NCI-H748 (cell line): ENCODE measurements around the gene LNX2.

Experiments
- DNase-seq: peaks from one replicate; lab custom pipeline; 2025; ENCODE audit not compliant: unreplicated experiment; lab: John Stamatoyannopoulos, UW

LNX2 gene

DNA sequence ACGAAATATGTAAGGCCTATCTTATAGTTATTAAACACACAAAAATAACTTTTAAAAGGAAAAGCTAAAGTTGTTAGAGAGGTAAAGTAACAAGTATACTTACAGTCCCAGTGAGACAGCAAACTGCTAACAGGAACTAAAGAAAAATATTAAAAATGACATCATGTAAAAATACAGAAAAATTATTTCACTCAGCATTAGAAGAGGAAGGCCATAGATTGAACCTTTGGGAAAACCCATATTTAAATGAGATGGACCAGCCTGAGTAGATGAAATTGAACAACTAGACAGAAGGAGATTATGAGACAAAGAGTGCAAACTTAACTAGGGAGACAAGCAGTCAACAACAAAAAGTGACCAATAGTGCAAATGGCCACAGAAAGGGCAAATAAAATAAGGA is 49.4 kb downstream of the LNX2 start:
- DNase-seq = no peak

DNA sequence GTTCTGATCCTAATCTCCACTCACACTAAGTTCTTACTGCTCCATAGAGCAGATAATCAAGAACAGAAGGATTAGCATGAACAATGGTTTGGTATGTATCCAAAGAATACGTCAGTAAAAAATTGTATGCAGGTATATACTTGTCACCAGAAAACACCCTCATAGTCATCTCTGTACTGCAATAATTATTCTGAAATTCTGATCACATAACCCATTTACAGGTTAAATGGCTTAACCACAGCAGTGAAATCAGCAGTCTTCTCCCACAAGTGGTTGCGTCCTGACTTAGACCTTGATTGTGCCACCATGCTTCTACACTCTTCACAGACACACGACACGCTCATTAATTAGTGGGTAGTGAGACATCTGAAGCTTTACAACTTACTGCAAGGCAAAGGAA is 50.9 kb downstream of the LNX2 start:
- DNase-seq = no peak

DNA sequence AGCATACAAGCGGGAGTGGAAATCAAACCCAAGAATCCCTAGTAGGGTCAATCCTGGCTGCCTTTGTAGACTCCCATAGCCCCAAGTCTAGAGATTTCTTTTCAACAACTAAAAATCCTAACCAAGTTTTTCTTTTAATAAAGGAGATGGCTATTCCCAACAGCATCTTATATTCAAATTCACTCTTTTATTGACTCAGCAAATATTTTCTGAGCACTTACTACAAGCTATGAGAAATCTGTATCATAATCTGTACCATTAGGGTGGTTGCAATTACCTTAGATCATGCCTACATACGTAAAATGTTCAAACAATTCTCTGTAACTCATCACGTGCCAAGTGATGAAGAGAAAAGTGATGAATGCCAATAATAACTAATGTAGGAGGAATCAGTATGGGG is 54.5 kb downstream of the LNX2 start:
- DNase-seq = no peak

DNA sequence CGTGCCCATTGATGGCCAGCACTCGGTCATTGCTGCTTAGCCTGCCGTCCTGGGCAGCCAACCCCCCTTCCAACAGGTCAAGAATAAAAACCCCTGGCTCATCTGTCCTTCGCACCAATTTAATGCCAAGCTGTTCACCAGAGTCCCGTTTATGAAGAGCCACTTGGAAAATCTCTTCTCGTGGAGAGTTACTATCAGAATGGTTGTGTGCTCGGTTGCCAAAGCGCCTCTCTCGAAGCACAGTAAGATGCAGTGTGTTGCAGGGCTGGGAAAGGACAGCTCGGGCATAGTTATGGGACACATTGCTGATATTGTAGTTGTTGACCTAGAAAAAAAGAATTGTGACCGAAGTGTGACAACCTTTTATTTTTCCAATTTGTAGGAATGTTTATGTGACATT is 57.9 kb downstream of the LNX2 start:
- no peak for DNase-seq

DNA sequence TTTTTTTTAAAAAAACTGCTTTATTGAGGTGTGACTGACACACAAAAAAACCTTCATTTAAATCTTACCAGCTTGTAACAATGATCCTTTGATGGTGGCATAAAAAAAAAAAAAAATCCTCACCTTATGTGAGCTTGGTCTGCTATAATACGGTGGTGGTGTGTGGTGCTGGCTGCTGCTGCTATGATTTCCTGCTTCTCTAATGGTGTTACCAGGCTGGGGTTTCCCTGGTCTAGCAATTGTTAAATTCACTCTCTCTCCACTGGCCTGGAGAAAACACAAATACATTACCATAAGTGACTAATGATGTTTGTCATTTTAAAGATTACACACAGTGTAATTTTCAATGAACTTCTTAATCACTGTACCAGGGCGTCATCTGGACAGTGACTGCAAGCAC is 60.6 kb downstream of the LNX2 start:
- no peak for DNase-seq

DNA sequence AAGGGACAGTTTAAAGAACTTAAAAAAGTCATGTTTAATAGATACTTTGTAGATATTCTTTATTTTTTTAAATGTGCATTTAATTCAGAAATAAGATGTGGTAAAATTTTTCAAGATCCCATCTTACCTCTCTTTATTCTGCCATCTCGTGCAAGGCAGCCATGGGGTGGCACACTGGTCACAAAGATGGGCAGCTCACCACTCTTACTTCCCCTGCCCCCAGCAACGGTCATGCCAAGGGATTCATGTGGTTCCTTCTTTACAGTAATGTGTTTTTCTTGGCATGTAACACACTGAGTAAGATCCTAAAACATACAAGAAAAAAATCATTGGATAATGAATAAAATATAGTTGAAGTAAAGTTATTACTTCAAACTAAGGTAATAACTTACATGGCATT is 64.2 kb downstream of the LNX2 start:
- DNase-seq = no peak

DNA sequence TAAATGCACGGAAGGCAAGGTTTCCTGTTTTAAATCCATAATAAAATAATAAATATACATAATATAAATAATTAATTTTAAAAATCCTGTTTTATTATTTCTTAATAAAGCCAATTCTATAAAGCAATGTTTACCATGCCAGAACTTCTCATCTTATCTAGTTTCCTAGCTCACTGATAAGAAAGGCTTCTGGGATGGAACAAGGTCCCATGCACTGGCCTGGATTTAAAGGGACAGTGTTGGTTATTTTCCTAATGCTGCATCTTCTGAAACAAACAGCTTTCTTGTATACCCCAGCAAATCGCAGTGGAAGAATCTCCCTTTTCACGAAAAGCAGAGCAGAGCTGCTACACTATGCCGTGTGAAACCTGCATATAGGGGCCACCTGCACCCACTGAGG is 68.8 kb downstream of the LNX2 start:
- no peak for DNase-seq

DNA sequence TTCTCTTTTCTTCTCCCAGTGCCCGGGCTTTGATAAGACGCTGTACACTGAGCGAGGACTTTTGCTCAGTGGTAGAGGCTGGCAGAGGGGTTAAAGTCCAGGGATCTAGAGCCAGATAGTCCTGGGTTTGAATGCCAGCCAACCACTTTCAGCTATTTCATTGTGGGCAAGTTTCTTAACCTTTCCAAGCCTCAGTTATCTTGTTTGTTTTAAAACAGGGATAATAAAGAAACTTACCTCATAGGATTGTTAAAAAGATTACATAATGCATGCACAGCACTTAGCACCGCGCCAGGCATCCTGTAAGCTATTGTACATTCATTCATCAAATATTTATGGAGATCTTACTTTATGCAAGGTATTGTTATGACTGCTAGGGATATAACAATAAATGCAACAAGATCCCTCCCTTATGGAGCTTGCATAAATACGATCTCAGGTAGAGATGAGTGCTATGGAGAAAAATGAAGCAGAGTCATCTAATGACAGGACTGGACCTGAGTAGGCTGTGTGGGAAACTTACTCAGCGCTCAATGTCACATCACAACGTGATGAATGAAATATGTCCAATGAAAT is 70.8 kb downstream of the LNX2 start:
- peak; percentile 91 for DNase-seq

DNA sequence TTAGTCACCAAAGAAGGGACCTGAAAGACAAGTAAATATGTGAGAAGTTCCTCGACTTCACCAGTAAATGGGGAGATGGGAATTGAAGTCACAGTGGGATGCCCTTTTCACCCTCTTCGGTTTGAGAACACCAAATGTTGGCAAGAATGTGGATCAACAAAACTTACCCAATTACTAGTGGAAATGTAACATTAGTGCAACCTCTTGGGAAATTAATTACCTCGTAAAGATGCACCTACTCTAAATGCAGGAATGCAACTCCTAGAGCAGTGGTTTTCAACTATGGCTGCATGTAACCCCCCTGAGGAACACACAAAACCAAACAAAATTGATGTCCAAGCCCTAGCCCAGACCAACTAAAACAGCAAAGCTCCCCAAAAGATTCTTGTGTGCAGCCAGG is 78.1 kb downstream of the LNX2 start:
- DNase-seq = no peak

DNA sequence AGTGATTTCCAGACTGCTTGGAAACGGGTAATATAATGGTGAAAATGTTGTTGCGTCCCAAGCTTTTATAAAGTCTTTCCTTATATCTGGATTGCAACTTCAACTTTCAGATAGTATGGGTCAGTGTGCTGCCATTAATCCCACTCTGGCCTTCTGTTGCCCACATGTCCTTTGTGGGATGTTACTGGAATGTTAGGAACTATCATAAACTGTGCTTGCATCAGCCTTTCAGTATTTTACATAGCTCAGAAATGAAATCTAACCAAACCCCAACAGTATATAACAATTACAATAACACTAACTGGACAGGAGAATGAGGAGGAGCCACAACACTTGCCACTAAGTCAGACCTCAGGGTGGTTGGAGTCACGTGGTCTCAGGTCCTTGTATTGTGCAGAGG is 78.9 kb downstream of the LNX2 start:
- DNase-seq = no peak

DNA sequence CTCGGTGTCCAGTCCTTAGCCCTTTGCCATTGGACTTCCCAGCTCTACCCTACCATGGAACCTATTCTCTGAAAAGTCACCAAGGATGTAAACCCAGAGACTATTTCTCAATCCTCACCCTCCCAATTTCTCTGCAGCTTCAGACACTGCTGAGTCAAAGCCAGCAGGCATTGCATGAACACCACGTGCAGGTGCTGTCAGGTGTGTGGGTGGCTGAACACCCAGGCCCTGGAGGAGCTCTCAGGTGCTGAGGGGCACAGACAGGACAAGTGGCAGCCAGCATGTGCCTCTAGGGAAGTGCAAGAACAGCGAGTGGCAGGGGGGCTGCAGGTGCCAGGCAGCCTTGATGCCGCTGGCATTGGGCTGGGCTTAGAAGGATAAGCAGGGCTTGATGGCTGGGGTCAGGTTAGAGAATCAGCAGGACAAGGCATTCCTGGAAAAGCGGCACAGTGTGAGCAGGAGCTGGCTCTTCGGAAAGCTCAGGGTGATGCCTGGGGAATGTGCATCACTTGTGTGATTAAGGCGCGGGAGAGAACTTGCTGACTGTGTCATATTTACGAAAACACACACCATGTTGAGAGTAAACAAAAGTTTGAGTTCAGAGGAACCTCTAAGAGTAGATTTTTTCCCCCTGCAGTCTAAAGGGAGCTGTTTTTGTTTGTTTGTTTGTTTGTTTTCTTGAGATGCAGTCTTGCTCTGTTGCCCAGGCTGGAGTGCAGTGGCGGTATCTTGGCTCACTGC is 83.8 kb downstream of the LNX2 start:
- DNase-seq = no peak

DNA sequence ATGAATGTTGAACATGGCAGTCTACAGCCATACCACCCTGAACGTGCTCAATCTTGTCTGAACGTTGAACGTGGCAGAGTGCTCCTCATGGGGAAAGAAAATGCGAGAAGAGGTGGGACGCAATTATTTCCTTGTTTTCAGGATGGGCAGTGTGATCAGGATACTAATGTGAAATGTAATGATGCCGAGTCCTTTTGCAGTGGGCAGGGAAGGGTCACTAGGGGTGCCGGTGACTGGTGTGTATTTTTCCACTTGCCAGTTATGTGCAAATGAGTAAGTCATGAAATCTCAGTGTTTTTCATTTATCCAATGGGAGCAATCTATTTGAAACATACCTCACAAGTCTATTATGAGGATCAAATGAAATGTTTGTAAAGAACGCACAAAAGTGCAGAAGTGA is 84.8 kb downstream of the LNX2 start:
- no peak for DNase-seq

DNA sequence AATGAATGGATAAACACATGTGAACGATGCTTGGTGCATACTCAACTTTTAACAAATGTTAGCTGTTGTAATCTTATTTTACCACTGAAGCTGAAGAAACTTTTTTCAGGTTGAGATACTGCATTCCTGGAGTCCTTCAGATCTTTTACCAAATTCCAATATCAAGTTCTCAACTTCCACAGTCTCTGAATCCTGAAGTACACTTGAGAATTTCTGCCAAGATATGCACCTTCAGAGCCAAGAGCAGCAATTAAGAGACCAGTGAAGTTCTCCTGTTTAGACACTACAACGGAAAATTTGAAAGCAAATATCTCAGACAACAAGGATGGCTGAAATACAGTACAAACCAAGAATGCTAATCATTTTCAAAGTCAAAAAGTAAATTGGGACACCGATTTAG is 85.3 kb downstream of the LNX2 start:
- DNase-seq = no peak

DNA sequence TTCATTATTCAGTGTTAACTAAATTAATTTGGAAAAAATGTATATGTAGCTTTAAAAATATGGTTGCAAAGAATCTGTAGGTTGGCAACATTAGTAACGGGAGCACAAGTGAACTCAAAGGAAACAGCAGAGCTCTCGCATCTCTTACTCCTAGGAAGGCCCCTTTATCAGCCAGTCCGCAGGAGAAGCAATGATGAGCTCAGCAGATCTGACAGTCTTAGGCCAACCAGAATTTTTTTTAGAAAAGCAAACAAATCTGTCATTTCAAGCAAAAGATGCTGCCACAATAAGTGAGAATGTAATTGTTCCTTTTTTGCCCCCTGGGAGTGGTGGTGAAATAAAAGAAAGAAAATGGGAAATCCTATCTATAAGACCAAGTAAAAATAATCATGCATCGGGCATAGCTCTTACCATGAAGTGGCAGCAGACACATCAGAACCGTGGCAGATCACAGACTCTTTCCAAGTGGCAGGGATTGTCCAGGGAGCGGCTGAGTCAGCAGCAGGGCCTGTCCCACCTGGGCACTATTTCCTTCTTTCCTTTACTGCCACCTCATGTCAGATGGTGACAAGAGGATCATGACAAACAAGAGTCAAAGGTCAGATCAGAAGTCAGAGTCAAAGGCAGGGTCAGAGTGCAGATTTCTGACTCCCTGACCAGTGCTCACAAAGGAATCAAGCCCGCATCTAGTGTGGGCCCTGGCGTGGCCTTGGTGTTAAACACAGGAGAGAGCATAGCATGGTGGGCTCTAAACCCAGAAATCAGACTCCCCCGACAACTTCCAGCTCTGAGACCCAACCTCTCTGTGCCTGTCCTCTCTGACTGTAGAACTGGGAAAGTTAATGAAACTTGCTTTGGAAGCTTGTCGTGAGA is 86.0 kb downstream of the LNX2 start:
- no peak for DNase-seq

DNA sequence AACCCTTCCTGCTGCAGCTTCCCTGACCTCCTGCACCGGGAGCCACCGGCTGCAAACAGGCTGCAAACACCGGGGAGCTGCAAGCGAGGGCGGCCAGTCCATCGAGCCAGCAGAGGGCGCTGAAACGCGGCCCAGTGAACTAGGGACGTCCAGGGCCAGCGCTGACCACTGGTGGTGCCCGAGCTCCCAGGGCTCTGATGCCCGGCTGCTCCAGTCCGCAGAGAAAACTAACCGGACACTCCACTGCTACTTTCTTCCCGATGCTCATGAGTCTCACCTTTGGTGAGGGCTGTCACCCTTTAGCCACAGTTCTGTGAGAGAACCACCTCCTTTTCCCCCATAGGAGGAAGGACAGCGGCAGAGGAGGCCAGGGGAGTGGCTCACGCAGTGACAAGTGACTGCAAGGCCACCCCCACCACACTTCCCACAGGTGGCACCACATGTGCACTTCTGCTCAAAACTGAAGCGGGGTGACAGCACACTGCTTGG is 87.1 kb downstream of the LNX2 start:
- DNase-seq = peak; percentile 91

DNA sequence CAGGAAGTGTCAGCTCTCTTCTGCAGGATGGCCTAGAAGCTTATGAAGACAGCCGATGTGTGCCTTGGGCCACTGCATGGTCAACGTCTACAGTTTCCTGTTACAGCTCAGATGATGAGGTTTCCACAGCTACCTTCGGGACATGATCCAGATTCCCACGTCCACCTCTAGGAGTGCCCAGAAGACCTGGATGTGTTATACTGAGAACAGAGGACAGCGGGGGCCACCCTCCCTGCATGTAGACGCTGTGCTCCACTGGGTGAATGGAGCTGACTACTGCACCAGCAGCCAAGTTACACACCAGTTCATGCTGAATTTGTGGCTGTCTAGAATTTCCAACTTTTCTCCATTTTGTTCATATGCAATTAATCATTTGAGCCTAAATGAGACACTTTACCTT is 91.4 kb downstream of the LNX2 start:
- no peak for DNase-seq

DNA sequence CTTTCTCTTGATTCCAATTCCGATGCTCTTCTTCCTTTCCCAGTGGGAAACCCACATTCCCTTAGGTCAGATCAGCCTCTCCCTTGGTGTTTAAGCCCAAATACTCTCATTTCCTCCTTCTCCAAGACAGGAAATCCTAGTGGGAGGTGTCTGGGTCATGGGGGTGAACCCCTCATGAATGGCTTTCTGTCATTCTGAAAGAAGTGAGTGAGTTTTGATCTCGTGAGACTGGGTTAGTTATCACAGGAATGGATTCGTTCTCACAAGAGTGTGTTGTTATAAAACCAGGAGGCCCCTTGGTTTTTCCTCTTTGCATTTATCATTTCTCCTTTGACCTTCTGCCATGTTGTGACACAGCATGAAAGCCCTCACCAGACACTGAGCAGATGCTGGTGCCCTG is 93.8 kb downstream of the LNX2 start:
- no peak for DNase-seq

DNA sequence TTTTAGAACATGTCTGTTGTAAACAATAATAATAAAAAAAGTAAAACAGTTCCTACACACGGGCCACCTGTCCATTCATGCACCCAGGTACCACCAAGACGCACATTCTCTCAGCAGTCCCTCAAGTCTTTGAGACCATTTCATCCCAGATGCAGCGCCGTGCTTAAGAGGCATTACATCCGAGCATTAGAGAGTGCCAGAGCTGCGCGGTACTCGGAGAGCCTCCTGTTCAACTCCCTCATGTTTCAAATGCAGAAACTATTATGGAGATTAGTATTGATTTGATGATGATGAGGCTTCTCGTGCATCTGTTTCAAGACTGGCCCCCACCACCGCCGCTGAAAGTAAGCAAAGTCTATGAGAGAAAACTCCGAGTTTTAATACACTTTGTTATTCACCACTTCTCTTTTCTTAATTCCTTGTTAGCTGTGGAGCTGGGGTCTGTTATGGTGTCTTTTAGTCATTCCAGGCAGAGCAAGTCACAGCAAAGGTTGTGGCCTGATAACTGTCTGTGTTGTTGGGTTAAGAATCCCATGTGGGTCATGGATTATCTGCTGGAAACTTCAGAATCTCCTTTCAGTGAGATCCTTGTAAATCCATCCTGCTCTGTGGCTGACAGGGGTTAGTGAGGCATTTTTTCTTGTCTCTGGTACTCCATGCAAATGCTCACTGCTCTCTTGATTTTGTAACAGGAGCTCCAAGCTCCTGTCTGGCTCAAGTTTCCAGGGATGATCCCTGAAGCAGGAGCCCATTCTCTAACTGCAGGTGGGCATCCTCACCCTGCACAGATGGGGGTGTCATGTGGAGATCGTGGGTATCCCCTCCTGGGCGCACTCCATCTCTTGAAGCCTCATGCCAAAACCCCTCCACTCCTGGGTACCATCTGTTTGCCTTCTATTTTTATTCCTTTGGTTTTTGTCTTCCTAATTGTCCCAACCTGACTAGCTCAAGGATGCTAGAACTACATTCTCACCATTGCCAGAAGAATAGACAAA is 95.1 kb downstream of the LNX2 start:
- no peak for DNase-seq

DNA sequence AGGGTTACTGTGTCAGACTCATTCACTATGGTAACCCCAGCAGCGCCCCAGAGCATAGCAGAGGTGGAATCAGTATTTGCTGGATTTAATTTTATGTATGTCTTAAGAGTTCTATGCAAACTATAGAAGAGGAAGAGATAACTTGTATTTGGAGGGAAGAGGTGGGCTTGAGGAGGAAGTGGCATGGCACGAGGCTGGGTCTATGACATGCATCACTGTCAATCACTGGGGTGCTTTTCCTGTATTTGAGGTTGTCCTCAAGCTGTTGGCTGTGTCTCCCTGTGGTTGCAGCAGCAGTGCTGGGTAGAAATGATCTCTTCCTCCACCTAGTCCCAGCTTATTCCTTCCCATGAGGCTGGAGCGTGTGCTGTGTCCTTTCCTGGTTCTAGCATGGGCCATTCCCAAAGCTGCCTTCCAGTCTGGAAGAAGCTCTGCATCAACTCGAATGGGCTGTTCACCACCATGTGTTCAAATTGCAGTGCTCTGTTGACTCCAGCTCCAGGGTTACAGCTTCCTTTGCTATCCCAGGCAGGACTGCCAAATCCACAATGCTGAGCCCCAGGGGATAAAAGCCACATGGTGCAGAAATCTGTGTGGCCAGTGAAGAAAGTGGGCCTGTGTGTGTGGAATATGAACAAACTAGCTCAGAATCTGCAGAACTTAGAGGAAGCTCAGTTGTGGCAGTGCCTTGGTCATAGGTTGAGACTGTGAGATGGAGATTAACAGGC is 96.8 kb downstream of the LNX2 start:
- no peak for DNase-seq

DNA sequence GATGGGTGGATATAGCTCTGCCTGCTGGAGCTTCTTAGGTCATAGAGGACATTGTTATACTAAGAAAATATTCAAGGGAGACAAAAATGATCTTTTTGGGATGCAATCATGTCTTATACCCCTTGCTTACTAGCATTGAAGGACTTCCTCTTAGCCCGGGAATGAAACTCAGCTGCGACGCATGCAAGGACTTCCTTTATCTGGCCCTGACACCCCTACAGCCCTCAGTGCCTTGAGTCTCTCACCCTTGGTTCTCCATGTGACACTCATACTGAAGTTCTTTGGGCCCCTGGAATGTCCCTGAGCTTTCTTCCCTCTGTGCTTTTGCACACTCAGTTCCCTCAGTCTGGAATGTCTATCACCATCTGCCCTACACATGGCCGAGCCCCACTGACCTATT is 97.5 kb downstream of the LNX2 start:
- no peak for DNase-seq
